Ectodermal cell (in vitro differentiated cells): Measurements from ENCODE around the gene CTCF.

ENCODE experiments used
- H3K27ac ChIP-seq: 2 replicates; pipeline ENCODE4 v1.7.0; 2013; ENCODE audit warnings: mild to moderate bottlenecking, low read depth, low read length; ENCODE audit not compliant: insufficient read depth, poor library complexity, severe bottlenecking
- H3K27me3 ChIP-seq: 2 replicates; pipeline ENCODE4 v1.7.0; 2013; ENCODE audit warnings: mild to moderate bottlenecking, low read length; ENCODE audit not compliant: insufficient read depth, control insufficient read depth, poor library complexity, severe bottlenecking
- H3K36me3 ChIP-seq: one replicate; pipeline ENCODE4 v1.7.0; 2013; ENCODE audit warnings: low read length; ENCODE audit not compliant: control insufficient read depth, insufficient read depth
- H3K4me1 ChIP-seq: one replicate; pipeline ENCODE4 v1.7.0; 2013; ENCODE audit warnings: low read length; ENCODE audit not compliant: control insufficient read depth, insufficient read depth
- H3K4me3 ChIP-seq: 2 replicates; pipeline ENCODE4 v1.7.0; 2013; ENCODE audit warnings: low read depth, low read length, control low read depth; ENCODE audit not compliant: insufficient read depth
- H3K9me3 ChIP-seq: 2 replicates; pipeline ENCODE4 v1.7.0; 2013; ENCODE audit warnings: mild to moderate bottlenecking, low read length, moderate library complexity; ENCODE audit not compliant: control insufficient read depth
- WGBS, 2 experiments: methylation state at CpG; one replicate each; pipeline ENCODE4 v1.1.7; 2013; ENCODE audit warnings: missing lambda C conversion rate in 2 of 2; 5-methylcytosine and 5-hydroxymethylcytosine counted together

CTCF gene

GRCh38 chr16:67663151-67663876 lies 101.0 kb downstream of the CTCF start:
- WGBS, 2 experiments, result 80% methylated on average over 25 of the region's 25 CpGs
- Histone ChIP-seq H3K36me3 (no peaks in the 10 kb centered on the region), H3K4me1 (peaks cover 32% of the 10 kb centered on the region), H3K4me3 (no peak overlapping the region), H3K27me3 (peaks cover 9% of the 10 kb centered on the region), H3K9me3 (no peaks in the 10 kb centered on the region), H3K27ac (no peak overlapping the region)

DNA sequence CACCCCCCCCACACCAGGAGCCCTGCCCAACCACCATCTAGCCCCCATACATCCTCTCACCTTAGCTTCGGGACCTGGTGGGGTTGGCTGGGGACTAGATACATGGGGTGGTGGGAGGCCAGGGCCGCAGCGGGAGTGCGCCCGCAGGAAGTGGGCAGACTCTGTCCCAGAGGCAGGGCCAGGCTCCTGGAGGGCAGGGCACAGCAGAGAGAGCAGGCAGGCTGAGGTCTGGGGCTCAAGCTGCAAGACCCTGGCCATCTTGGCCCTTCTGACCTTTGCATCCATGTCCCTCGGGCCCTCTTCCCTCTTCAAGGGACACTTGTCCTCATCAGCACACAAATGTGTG lies 101.5 kb downstream of the CTCF start:
- Histone ChIP-seq H3K27ac (no peak overlapping the region), H3K27me3 (peaks cover 9% of the 10 kb centered on the region), H3K9me3 (no peaks in the 10 kb centered on the region), H3K36me3 (no peaks in the 10 kb centered on the region), H3K4me1 (peaks cover 30% of the 10 kb centered on the region), H3K4me3 (no peak overlapping the region)
- WGBS, 2 experiments, result 94 to 98% methylated on average over 6 of the region's 6 CpGs

DNA sequence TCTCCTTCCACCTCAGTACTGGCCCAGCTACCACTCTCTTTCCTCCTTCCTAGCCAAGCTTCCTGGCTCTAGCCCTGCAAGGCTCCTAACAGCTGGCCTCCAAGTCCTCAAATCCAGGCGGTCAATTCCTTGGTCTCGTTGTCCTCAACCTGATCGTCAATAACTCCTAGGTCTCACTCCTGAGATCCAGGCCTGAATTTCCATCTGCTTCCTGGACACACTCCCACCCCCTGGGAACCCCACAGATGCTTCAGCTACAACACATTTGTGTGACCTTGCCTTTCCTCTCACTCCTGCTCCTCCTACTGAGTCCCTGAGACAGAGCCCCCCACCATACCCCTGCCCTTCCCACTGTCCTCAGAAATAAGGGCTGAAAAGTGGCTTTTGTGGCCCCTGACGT lies 101.9 kb downstream of the CTCF start:
- H3K4me1 ChIP-seq, result peaks cover 26% of the 10 kb centered on the region
- no peaks in the 10 kb centered on the region for H3K36me3 ChIP-seq
- H3K9me3 ChIP-seq, result no peaks in the 10 kb centered on the region
- peaks cover 9% of the 10 kb centered on the region for H3K27me3 ChIP-seq
- H3K4me3 ChIP-seq, result no peak overlapping the region
- no peak overlapping the region for H3K27ac ChIP-seq
- 85 to 91% methylated on average over 4 of the region's 4 CpGs for WGBS, 2 experiments

DNA sequence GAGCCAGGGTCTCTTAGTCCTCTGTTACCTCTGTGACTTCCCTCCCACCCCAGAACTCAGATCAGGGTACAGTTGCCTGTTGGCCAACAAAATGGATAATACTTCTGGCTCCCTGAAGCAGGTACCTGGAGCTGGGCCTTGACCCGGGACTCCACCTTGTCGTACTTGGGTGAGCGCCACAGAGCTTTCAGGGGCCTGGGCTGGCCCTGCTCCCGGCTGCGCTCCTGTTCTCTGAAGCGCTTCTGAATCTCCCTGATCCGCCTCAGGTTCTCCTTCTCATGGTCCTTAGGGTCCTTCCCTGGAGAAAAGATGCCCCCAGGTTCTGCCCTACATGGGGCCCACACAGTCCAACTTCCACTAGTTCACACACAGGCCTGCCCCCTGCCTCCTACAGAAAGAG lies 102.5 kb downstream of the CTCF start:
- Histone ChIP-seq H3K27ac (no peak overlapping the region), H3K27me3 (peaks cover 9% of the 10 kb centered on the region), H3K36me3 (no peaks in the 10 kb centered on the region), H3K9me3 (no peaks in the 10 kb centered on the region), H3K4me1 (peaks cover 23% of the 10 kb centered on the region), H3K4me3 (no peak overlapping the region)
- 94 to 97% methylated on average over 7 of the region's 7 CpGs for WGBS, 2 experiments

DNA sequence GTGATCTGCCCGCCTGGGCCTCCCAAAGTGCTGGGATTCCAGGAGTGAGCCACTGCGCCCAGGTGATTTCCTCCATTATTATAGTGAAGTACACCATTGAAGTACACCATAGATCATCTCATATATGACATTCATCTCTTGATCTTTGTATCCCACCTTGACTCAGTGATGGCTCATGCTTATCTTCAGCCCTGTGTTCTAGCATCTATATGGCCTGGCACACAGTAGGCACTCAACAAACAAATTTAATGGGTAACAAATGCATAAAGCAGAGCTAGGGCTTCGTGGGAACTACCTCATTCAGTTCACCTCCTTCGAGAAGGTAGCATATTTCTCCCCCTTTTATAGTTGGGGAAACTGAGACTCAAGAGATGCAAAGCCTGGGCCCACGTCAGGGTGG lies 103.3 kb downstream of the CTCF start:
- 71 to 86% methylated on average over 5 of the region's 5 CpGs for WGBS, 2 experiments
- peak overlapping the region; percentile 67 for H3K4me3 ChIP-seq

GRCh38 chr16:67666032-67666551 lies 103.8 kb downstream of the CTCF start:
- peaks cover 9% of the 10 kb centered on the region for H3K27me3 ChIP-seq
- peak overlapping the region; percentile 78 for H3K27ac ChIP-seq
- peak overlapping the region; percentile 67 for H3K4me3 ChIP-seq
- H3K4me1 ChIP-seq, result peaks cover 23% of the 10 kb centered on the region
- H3K36me3 ChIP-seq, result no peaks in the 10 kb centered on the region
- 2% methylated on average over 46 of the region's 46 CpGs for WGBS, 2 experiments
- no peaks in the 10 kb centered on the region for H3K9me3 ChIP-seq

More for the DNA sequence above, 103.3 kb downstream of the CTCF start:
- Histone ChIP-seq H3K27ac (no peak overlapping the region), H3K9me3 (no peaks in the 10 kb centered on the region), H3K36me3 (no peaks in the 10 kb centered on the region), H3K4me1 (peaks cover 23% of the 10 kb centered on the region), H3K27me3 (peaks cover 9% of the 10 kb centered on the region)

- Histone ChIP-seq H3K27me3 (peaks cover 6% of the 10 kb centered on the region), H3K27ac (peak within 1 kb of the TSS; percentile 78), H3K4me1 (peaks cover 16% of the 10 kb centered on the region), H3K36me3 (no peaks in the 10 kb centered on the region), H3K4me3 (peak within 1 kb of the TSS; percentile 67), H3K9me3 (no peaks in the 10 kb centered on the region)
- WGBS, 2 experiments, result 20 to 22% methylated on average over 78 of the region's 78 CpGs
Observed at GRCh38 chr16:67666559-67667452, 104.5 kb downstream of the CTCF start, which contains the start of the genes C16orf86 and ENKD1. TSS of gene C16orf86 (plus strand) at chr16:67666814. CDS start at chr16:67666971, 157 bp downstream. TSS of gene ENKD1 (minus strand) at chr16:67666750. CDS start at chr16:67666442, 308 bp downstream.

DNA sequence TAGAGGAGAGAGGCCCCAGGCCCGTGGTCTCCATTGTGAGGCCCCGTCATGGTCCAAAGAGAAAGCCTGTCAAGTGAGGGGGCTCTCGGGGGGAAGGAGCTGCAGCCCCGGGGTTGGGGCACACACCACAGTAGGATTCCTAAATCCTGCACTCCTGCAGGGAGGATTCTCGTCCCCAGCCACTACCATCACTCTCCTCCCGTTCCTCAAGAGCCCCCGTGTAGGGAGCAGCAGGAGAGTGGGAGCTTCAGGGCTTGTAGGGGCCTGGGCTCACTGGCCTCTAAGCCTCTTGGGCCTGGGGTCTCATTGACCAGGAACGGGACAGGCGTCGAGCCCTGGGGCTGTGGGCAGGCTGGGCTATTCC lies 105.1 kb downstream of the CTCF start:
- Histone ChIP-seq H3K4me3 (peak overlapping the region; percentile 67), H3K27ac (no peak overlapping the region), H3K27me3 (peaks cover 3% of the 10 kb centered on the region), H3K4me1 (peaks cover 13% of the 10 kb centered on the region), H3K9me3 (no peaks in the 10 kb centered on the region), H3K36me3 (no peaks in the 10 kb centered on the region)
- 75 to 83% methylated on average over 10 of the region's 10 CpGs for WGBS, 2 experiments

GRCh38 chr16:67667817-67668494 lies 105.6 kb downstream of the CTCF start:
- H3K36me3 ChIP-seq, result no peaks in the 10 kb centered on the region
- peaks cover 13% of the 10 kb centered on the region for H3K4me1 ChIP-seq
- H3K27ac ChIP-seq, result no peak overlapping the region
- peaks cover 3% of the 10 kb centered on the region for H3K27me3 ChIP-seq
- H3K9me3 ChIP-seq, result no peaks in the 10 kb centered on the region
- WGBS, 2 experiments, result 51 to 58% methylated on average over 18 of the region's 18 CpGs
- H3K4me3 ChIP-seq, result no peak overlapping the region
